NB4 (cell line): ENCODE data around the gene FAM186B.

Experiments
- CTCF ChIP-seq: IDR thresholded peaks from one replicate; pipeline ENCODE4 v1.5.1; 2012; ENCODE audit warnings: low read depth, low read length
- POLR2A ChIP-seq: IDR thresholded peaks from 2 replicates; pipeline ENCODE4 v1.6.1; 2011; ENCODE audit warnings: mild to moderate bottlenecking; ENCODE audit not compliant: insufficient read length; ENCODE audit errors: extremely low read depth
- TF ChIP-seq, protein P1 (sequence below): IDR thresholded peaks from 2 replicates; pipeline ENCODE4 v1.6.1; 2011; ENCODE audit warnings: low read depth, low read length

- TF ChIP-seq CTCF (no peak), POLR2A (no peak)
- TF ChIP-seq, protein P1, sequence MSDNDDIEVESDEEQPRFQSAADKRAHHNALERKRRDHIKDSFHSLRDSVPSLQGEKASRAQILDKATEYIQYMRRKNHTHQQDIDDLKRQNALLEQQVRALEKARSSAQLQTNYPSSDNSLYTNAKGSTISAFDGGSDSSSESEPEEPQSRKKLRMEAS, result no peak
These were observed 53.4 kb downstream of the FAM186B start for GRCh38 chr12:49552014-49552413.
